ENCODE measurements around the gene TCEAL8. TPM values are rescaled to one million over a fixed set of nuclear protein-coding genes. Genes with fewer than 3 reads are reported as not detected.
"Not testable (repeated sequence)": the region's sequence is repeated elsewhere in the genome, so short reads cannot be mapped to it uniquely, and the experiment has no call there.

The TCEAL8 gene, protein sequence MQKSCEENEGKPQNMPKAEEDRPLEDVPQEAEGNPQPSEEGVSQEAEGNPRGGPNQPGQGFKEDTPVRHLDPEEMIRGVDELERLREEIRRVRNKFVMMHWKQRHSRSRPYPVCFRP
- 111 and 123 TPM in 2 replicates for total RNA-seq (2014; rRNA removed; shearing (Covaris generic); ENCODE audit: low replicate concordance)

DNA sequence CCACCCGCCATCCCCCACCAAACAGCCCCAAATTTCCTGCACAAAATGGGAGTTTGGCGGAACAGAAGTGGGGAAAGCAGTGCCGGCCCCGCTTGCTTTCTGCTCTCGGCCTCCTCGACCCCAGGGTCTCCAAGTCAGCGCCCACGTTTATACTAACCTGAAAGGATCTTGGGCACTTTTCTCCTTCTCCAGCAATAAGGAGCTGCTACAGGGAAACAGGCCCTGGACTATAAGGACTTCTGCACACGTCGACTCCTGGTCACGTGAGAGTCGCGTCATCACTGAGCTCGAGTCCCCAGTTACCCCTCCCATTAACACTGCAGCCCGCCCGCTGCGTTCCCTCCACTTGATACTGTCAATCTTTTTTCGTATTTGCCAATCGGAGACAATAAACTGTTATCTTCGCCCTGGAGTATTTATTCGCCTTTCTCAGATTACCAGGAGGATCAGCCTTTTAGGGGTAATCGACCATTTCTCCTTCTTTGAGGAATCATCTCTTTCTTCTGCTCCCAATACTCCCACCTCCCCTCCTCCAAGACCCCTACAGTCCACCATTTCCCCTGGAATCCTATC, at the start of gene TCEAL8:
Gene TCEAL8, minus strand, starts transcription at position 235 of the 573 bp plus-strand sequence. CDS start 1,176 bp downstream, outside the sequence.
- DNase-seq (ENCODE audit: low read depth), result peak; percentile 56
- in situ Hi-C loops (cut with HindIII; ENCODE audit: low pct_unique_long_range_greater_than_20kb, low sequenced_read_pairs), result no loop called here

DNA sequence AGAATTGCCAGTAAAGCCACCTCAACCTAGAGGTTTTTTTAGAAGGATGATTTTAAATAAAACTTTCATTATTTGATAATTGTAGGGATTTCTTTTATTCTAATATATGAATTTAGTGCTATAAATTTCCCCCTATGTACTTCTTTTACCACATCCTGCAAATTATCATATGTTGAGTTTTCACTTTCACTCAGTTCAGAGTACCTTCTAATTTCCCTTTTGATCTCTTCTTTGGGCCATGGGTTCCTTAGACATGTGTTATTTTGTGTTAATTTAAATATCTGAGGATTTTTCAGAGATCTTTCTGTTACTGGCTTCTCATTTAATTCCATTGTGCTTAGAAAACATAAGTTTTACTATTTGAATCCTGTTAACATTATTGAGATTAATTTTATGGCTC, 49.8 kb upstream of the TCEAL8 start:
- DNase-seq (ENCODE audit: low read depth), result no peak
- in situ Hi-C loops (cut with HindIII; ENCODE audit: low pct_unique_long_range_greater_than_20kb, low sequenced_read_pairs), result no loop called here

DNA sequence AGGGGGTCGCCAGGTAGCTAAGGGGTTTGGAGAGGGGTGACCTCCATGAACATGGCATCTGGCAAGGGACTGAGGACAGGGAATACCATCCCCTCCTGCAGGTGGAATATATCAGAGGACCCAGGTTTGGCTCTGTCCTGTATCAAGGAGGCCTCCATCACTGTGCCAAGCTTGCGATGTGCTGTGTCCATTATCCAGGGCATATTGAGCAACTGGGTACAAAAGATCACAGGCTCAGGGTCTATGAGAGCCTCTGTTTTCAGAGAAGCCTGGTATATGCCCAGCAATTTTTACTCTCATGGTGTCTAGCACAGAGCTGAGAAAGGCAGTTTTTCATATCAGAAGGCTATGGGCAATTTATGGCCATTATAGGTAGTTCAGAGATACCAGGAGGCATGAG, 38.2 kb upstream of the TCEAL8 start:
- in situ Hi-C loops (cut with HindIII; ENCODE audit: low pct_unique_long_range_greater_than_20kb, low sequenced_read_pairs), result no loop called here
- DNase-seq (ENCODE audit: low read depth), result no peak

DNA sequence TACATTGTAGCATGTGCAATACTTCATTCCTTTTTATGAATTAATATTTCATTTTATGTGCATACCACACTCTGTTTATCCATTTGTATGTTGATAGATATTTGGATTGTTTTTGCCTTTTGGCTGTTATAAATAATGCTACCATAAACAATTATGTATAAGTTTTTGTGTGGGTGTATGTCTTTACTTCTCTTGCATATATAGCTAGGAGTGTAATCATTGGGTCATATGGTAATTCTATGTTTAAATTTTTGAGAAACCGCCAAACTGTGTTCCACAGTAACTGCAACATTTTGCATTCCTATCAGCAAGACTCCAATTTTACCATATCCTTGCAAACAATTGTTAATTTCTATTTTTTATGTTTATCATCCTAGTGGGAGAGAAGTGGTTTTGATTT, 24.7 kb upstream of the TCEAL8 start:
- in situ Hi-C loops (cut with HindIII; ENCODE audit: low pct_unique_long_range_greater_than_20kb, low sequenced_read_pairs), result no loop called here
- no peak for DNase-seq (ENCODE audit: low read depth)

DNA sequence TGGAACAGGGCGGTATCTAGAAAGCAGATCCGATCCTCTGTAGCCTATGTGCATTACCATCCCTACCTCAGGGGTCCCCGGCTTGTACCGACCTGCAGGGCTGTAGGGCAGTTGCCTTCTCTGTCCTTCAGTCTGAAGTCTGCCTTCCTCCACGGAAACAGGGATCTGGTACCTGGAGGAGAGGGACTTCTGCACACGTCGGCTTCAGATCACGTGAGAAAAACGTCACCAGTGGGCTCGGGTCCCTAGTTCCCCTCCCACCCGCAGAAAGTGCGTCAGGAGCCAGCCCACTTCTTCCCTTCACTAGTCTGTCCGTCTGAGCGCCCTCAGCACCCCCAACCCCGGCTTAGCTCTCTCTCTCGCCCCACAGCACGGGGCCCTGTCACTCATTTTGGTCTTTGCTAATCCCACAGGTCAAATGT, 21.6 kb upstream of the TCEAL8 start, which contains the start of gene TCEAL5:
Gene TCEAL5, minus strand, starts transcription at position 170 of the 422 bp plus-strand sequence. CDS start 2,187 bp downstream, outside the sequence.
- in situ Hi-C loops (cut with HindIII; ENCODE audit: low pct_unique_long_range_greater_than_20kb, low sequenced_read_pairs), result no loop called here
- DNase-seq (ENCODE audit: low read depth), result no peak

DNA sequence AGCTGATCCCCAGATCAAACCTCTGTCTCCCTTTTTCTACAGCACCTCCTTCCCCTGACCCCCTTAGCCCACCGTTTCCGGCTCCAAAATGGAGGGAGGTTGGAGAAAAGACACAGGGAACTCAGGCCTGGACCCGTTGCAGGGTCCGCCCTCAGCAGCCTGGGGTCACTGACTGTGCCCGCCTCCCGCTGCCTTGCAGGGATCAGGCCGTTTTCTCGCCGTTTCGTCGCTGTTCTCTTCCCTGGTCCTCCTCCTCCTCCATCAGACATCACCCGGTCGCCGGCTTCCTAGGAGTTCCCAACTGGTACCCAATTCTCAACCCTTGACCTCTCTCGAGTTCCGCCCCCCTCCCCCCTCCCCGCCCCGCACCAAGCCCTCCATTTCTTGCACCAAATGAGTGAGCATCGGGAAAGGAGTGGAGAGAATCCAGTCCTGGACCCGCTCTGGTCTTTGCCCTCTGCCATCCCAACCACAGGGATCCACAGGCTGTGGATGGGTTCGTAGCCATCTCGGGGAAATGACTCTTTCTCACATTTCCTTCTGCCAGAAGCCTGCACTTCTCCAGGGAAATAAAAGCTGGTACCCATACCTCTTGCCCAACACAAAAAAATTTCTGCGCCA, 21.1 kb upstream of the TCEAL8 start:
- in situ Hi-C loops (cut with HindIII; ENCODE audit: low pct_unique_long_range_greater_than_20kb, low sequenced_read_pairs), result no loop called here
- DNase-seq (ENCODE audit: low read depth), result no peak

DNA sequence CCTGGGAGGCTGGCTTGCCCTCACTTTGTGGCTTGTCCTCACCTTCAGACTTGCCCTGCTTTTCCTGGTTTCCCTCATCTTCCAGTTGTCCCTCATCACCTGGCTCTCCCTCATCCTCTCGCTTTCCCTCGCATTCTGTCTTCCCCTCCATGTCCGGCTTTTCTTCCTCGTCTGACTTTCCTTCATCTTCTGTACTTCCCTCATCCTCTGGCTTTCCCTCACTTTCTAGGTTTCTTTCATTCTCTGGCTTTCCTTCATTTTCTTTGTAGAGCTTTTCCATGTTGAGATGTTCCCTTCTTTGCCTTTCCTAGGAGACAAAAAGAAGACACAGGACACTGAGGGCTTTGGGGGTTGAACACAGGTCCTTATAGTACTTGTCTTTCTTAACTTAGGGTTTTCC, 19.3 kb upstream of the TCEAL8 start:
- in situ Hi-C loops (cut with HindIII; ENCODE audit: low pct_unique_long_range_greater_than_20kb, low sequenced_read_pairs), result no loop called here
- no peak for DNase-seq (ENCODE audit: low read depth)

DNA sequence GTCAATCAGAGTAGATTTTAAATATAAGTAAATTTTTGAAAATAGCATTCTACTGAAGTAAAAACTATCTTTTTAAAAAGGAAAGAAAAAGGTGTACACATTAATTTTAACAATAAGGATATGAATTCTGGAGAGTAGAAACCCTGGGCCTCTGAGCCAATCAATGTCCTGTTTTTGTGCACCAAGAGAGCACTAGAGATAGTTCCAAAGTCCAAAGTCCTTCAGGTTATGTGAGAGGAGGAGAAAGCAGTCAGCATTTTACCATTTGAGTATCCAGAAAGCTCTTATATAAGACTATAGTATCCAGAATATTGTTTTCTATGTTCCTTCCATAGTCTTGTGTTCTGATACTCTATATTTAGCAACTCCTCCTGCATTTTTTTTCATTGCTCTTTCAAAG, 3.3 kb upstream of the TCEAL8 start:
- in situ Hi-C loops (cut with HindIII; ENCODE audit: low pct_unique_long_range_greater_than_20kb, low sequenced_read_pairs), result no loop called here
- DNase-seq (ENCODE audit: low read depth), result no peak

DNA sequence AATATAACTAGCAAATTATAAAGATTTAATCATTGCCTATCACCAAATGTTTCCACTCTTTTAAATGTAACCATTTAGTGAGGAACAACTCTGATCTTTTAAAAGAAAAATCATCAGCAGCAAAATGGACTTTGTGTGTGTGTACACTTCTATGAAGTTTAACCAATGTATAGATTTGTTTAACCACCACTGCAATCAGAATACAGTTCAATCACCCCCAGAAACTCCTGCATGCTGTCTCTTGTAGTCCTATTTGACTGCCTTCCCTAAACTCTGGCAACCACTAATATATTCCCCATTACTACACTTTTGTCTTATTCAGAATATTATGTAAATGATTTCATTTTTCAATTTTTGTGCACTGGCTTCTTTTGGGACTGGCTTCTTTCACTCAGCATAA, 1.7 kb upstream of the TCEAL8 start:
- DNase-seq (ENCODE audit: low read depth), result no peak
- in situ Hi-C loops (cut with HindIII; ENCODE audit: low pct_unique_long_range_greater_than_20kb, low sequenced_read_pairs), result no loop called here

DNA sequence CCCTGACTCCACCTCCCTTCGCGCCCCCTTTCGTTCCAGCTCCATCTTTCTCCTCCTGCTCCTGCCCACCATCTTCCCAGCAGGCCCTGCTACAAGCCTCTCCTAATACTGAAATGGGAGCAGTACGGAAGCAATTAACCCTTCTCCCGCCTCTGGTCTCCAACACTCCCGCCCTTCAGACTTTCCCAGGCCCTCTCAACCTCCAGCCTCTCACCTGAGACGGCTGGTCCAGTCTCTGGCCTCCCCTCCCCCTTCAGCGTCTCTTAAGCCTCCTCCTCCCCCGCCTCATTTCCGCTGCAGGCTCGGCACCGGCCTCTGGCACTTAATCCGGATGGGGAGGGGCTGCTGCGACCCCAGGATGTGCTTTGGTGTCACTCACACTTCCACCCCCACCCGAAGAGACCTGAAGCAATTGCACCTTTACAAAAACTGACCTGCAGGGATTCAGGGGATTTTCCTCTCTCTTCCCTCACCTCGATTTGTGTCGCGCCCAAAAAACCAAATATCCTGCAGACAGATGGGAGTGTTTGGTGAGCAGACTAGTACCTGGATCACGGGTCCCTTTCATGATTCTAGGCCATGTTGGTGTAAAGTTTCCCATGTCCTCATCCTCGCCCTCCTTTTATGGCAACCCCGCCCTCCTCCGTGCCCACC, 657 bp downstream of the TCEAL8 start:
- in situ Hi-C loops (cut with HindIII; ENCODE audit: low pct_unique_long_range_greater_than_20kb, low sequenced_read_pairs), result no loop called here
- DNase-seq (ENCODE audit: low read depth), result peak; percentile 75

DNA sequence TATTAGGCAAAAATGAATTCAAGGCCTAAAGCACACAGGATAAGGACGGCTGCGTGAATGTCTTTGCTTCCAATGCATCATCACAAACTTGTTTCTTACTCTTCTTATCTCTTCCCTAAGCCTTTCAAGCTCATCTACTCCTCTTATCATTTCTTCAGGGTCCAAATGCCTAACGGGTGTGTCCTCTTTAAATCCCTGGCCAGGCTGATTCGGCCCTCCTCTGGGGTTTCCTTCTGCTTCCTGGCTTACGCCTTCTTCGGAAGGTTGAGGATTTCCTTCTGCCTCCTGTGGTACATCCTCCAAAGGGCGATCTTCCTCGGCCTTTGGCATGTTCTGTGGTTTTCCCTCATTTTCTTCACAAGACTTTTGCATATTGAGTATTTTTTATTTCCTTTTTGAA, 1.3 kb downstream of the TCEAL8 start:
- in situ Hi-C loops (cut with HindIII; ENCODE audit: low pct_unique_long_range_greater_than_20kb, low sequenced_read_pairs), result no loop called here
- peak; percentile 1 for DNase-seq (ENCODE audit: low read depth)

DNA sequence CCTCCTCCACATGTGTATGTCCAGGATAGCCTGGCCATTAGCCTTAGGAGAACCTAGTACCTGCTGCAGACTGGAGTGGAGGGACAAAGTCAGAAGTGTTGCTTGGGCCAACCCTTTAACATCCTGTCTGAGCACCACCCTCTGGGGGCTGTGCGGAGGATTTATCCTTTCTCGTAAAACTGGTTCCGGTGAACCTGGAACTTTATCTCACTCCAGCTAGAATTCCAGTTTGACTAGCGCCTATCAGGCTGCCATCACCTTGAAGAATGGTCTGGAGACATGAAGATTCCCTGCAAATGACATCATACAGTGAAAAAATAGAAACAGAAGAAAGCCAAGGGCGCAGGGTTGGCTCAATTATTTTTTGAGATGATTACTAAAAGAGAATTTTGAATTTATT, 4.0 kb downstream of the TCEAL8 start:
- in situ Hi-C loops (cut with HindIII; ENCODE audit: low pct_unique_long_range_greater_than_20kb, low sequenced_read_pairs), result no loop called here
- DNase-seq (ENCODE audit: low read depth), result no peak

DNA sequence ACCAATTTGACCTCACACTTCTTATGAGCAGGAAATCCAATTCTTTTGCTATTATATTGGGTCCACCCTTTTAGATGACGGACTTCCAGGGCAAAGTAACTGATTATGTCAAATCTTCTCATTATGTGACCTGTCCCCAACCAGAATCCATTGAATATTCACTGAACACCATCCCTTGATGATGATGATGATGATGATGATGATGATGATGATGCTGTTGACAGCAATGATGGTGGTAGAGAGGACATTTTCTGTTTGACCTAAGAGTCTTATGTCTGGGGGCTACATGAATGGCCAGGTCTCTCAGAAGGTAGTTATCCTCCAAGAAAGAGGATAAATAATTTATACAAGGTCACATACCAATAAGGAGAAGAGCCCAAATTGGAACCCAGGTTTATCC, 5.2 kb downstream of the TCEAL8 start:
- DNase-seq (ENCODE audit: low read depth), result no peak

DNA sequence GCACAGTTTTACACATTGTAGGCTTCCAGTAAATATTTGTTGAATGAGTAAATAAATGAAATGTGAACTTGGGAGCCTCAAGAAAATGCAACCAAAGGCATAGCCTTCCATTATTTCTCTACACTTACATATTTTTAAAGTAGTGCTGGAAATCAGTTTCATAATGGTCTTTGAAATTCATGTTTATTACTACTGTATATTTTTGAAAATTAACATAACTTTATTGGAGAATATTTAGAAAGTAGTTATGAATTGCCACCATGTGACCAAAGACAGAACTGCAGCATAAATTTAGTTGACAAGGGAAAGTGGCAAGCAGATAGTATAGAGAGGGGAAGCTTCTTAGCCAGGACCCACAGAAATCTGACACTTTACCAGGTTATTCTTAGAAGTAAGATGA, 6.4 kb downstream of the TCEAL8 start:
- no peak for DNase-seq (ENCODE audit: low read depth)
- in situ Hi-C loops (cut with HindIII; ENCODE audit: low pct_unique_long_range_greater_than_20kb, low sequenced_read_pairs), result no loop called here

More for the DNA sequence above, 5.2 kb downstream of the TCEAL8 start:
- in situ Hi-C loops (cut with HindIII; ENCODE audit: low pct_unique_long_range_greater_than_20kb, low sequenced_read_pairs), result no loop called here

DNA sequence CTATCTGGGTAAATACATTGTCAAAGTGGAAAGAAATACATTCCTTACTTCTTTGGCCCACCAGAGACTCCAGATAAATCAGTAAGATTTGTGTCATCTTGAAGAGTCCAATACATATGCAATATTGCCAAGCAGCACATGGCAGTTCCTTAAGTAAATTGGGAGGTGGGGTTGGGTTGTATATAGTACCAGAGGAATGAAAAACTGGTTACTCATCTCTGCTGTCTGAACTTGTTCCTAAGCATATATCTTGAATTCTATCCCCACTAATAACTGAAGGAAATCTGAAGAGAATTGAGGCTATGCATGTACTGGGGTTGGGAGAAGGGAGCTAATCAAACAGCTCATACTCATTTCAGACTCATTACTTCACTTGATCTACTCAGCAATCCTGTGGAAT, 14.8 kb downstream of the TCEAL8 start:
- in situ Hi-C loops (cut with HindIII; ENCODE audit: low pct_unique_long_range_greater_than_20kb, low sequenced_read_pairs), result no loop called here
- no peak for DNase-seq (ENCODE audit: low read depth)

DNA sequence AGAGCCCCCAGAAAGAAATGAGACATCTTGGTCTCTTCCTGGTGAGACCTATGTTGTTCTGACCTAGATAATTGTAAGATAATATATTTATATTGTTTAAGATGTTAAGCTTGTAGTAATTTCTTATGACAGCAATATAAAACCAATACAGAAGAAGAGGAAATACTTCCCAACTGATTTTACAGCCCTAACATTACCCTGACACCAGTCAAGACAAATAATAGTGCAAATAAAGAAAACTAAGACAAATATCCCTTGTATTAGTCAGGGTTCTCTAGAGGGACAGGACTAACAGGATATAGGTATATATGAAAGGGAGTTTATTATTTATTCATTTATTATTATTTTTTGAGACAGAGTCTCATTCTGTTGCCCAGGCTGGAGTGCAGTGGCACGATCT, 18.7 kb downstream of the TCEAL8 start:
- in situ Hi-C loops (cut with HindIII; ENCODE audit: low pct_unique_long_range_greater_than_20kb, low sequenced_read_pairs), result no loop called here
- no peak for DNase-seq (ENCODE audit: low read depth)

DNA sequence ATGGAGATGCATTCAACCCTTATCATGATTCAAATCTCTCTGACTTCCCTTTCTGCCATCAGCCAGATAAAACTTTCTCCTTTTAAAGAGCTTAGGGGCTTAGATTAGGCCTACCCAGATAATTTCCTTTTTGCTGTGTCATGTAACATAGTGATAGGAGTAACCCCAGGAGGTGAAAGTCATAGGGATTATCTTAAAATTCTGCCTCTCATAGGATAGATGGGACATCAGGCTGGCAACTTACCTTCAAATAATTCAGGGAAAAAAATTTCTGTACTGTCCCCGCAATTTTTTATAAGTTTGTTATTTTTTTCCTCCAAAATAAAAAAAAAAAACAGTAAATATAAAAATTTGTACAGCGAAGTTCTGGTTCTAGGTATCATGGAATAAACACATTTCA, 19.3 kb downstream of the TCEAL8 start:
- in situ Hi-C loops (cut with HindIII; ENCODE audit: low pct_unique_long_range_greater_than_20kb, low sequenced_read_pairs); DNase-seq (ENCODE audit: low read depth): not testable (repeated sequence)

DNA sequence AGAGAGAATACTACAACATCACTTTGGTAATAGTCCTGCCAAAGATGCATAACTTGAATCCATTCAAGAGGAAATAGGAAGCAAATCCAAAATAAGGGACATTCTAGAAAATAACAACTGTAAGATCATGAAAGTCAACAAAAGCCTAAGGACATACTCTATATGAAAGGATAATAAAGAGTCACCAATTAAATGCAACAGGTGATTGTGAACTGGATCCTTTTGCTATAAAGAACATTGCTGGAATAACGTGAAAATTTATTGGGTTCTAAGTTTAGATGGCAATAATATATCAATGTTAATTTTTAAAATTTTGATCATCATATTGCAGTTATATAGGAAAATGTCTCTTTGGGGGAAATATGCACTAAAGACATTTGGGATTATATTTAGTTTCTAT, 20.1 kb downstream of the TCEAL8 start:
- no peak for DNase-seq (ENCODE audit: low read depth)
- in situ Hi-C loops (cut with HindIII; ENCODE audit: low pct_unique_long_range_greater_than_20kb, low sequenced_read_pairs), result no loop called here

DNA sequence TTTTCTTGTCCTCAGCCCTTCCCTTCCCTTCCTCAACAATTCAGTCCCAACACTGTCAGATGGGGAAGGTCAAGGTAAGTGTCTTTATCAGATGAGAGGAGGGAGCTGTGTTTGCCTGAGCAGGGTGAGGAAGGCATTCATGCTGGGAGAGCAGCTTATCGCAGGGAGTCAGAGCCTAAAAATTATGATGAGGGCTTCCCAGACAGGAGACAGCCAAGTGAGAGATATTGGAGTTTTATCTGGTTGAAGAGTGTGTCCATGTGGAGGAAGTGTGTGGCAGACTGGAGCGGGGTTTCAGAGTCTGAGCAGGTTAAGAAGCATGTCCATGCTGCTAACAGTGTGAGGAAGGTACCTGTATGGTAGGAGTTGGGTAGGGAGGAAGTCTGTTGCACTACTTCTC, 21.7 kb downstream of the TCEAL8 start:
- DNase-seq (ENCODE audit: low read depth), result no peak
- in situ Hi-C loops (cut with HindIII; ENCODE audit: low pct_unique_long_range_greater_than_20kb, low sequenced_read_pairs), result no loop called here
